H1 (cell line): ENCODE data around the gene USP6.

Source experiments
- CTCF ChIP-seq, 3 experiments: IDR thresholded peaks; 1 replicate in 2 of 3; 2 replicates in 1 of 3; pipeline versions ENCODE4 v1.5.1 to v1.6.1; 2011; ENCODE audit warnings: low read length in 3 of 3, mild to moderate bottlenecking in 3 of 3, inconsistent platforms in 2 of 3, low read depth in 1 of 3, moderate library complexity in 1 of 3; ENCODE audit not compliant: insufficient read depth in 1 of 3; ENCODE audit errors: control extremely low read depth in 1 of 3
- E2F6 ChIP-seq: IDR thresholded peaks from 2 replicates; pipeline ENCODE4 v1.6.1; 2012; ENCODE audit warnings: inconsistent platforms
- EZH2 ChIP-seq: fragments of 200-600 bp; sonication (generic); IDR thresholded peaks from 2 replicates; pipeline ENCODE4 v1.7.1; 2012; ENCODE audit warnings: low read depth, mild to moderate bottlenecking, moderate library complexity, low read length, inconsistent platforms; ENCODE audit not compliant: severe bottlenecking
- JUN ChIP-seq: IDR thresholded peaks from 2 replicates; pipeline ENCODE4 v1.6.1; 2011; ENCODE audit warnings: low read depth, mild to moderate bottlenecking, improper control_type of control experiment, low read length
- MAX ChIP-seq: IDR thresholded peaks from 2 replicates; pipeline ENCODE4 v1.6.1; 2012; ENCODE audit warnings: inconsistent platforms
- POLR2A ChIP-seq, 2 experiments: IDR thresholded peaks; 1 replicate in 1 of 2; 2 replicates in 1 of 2; pipeline ENCODE4 v1.6.1; 2011; ENCODE audit warnings: low read depth in 2 of 2, low read length in 2 of 2, mild to moderate bottlenecking in 2 of 2; ENCODE audit errors: control extremely low read depth in 1 of 2
- POLR2AphosphoS5 ChIP-seq: IDR thresholded peaks from 2 replicates; pipeline ENCODE4 v1.6.1; 2011; ENCODE audit warnings: low read depth, low read length
- SP1 ChIP-seq: IDR thresholded peaks from 2 replicates; pipeline ENCODE4 v1.6.1; 2011; ENCODE audit warnings: low read depth, low read length
- SP2 ChIP-seq: IDR thresholded peaks from 2 replicates; pipeline ENCODE4 v1.6.1; 2012; ENCODE audit warnings: mild to moderate bottlenecking, low read length, inconsistent platforms
- TAF1 ChIP-seq: IDR thresholded peaks from 2 replicates; pipeline ENCODE4 v1.6.1; 2011; ENCODE audit warnings: mild to moderate bottlenecking, low read depth, low read length
- TAF7 ChIP-seq: optimal IDR thresholded peaks from 2 replicates; pipeline ENCODE3; 2011; ENCODE audit warnings: low read depth, mild to moderate bottlenecking, inconsistent platforms, low read length, moderate library complexity, borderline replicate concordance

DNA sequence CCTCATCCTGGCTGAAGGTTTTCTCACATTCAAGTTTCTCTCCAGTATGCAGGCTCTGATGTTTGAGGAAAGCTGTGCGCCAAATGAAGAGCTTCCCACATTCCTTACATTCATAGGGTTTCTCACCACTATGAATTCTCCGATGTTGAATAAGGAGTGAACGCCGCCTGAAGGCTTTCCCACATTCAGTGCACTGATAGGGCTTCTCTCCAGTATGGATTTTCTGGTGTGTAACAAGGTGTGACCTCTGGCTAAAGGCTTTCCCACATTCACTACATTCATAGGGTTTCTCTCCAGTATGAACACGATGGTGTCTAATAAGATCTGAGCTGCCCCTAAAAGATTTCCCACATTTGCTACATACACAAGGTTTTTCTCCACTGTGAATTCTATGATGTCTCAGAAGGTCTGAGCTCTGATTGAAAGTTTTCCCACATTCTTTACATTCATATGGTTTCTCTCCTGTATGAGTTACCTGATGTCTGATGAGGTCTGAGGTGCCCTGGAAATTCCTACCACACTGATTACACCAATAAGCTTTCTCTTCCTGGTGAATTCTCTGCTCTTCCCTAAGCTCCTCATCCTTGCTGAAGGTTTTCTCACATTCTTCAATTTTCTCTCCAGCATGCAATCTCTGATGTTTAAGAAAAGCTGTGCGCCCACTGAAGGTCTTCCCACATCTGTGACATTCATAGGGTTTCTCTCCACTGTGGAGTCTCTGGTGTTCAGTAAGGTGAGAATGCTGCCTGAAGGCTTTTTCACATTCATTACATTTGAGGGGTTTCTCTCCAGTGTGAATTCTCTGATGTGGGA is 67.0 kb downstream of the USP6 start:
- TF ChIP-seq JUN (no peak), SP1 (no peak), CTCF (IDR thresholded peaks at IDR 0.05; ENCODE audit: control extremely low read depth in 1 of 3, insufficient read depth in 1 of 3, low read depth in 1 of 3, low read length in 3 of 3) (no peak), POLR2AphosphoS5 (no peak), MAX (no peak), TAF7 (no peak), POLR2A (IDR thresholded peaks at IDR 0.05; ENCODE audit: control extremely low read depth in 1 of 2, low read depth in 2 of 2, low read length in 2 of 2) (no peak), SP2 (no peak), EZH2 (no peak), TAF1 (no peak), E2F6 (no peak)
